Caco-2 (cell line): ENCODE results near the gene EMILIN3. TPM values are rescaled to one million over a fixed set of nuclear protein-coding genes. Genes with fewer than 3 reads are reported as not detected.

ENCODE experiments used
- BruUV-seq: library from RNA; stranded (reverse); fragments of 400-500 nt; replicated peaks from 2 replicates; lab custom pipeline; 2021; lab: Mats Ljungman, UMichigan
- CTCF ChIA-PET: fragments of 300-600 bp; sonication (Branson Sonifier 250); formaldehyde crosslinking; loops from one replicate; lab custom pipeline; 2022; ENCODE audit warnings: antibody characterized with exemption; lab: Charles Lee
- POLR2A ChIA-PET: fragments of 300-600 bp; sonication (Branson Sonifier 250); formaldehyde crosslinking; loops from one replicate; lab custom pipeline; 2022; ENCODE audit warnings: antibody characterized with exemption; lab: Charles Lee
- DNase-seq, 2 experiments: peaks; one replicate each; pipeline versions ENCODE4 v3.0.0 to v3.0.0-alpha.2; 2020 to 2022
- H3K27me3 ChIP-seq: replicated peaks from 2 replicates; pipeline ENCODE4 v1.6.0; 2011; ENCODE audit warnings: low read length; ENCODE audit not compliant: control insufficient read depth, insufficient read depth
- H3K36me3 ChIP-seq: 2 replicates; pipeline ENCODE4 v1.5.1; 2011; ENCODE audit warnings: low read length; ENCODE audit not compliant: control insufficient read depth, insufficient read depth
- H3K4me1 ChIP-seq: fragments of 250-450 bp; sonication (Bioruptor Pico); 2 replicates; pipeline ENCODE4 v1.5.1; 2020; ENCODE audit warnings: mild to moderate bottlenecking
- H3K4me3 ChIP-seq: 2 replicates; pipeline ENCODE4 v1.5.1; 2011; ENCODE audit warnings: low read depth, mild to moderate bottlenecking, control low read depth, low read length
- H3K9me3 ChIP-seq: fragments of 250-450 bp; sonication (Bioruptor Pico); 2 replicates; pipeline ENCODE4 v1.5.1; 2020; ENCODE audit warnings: mild to moderate bottlenecking, moderate library complexity
- H3K27ac Mint-ChIP-seq: one replicate; pipeline ENCODE4 v1.8.0; 2022; ENCODE audit warnings: mixed read lengths; ENCODE audit not compliant: unreplicated experiment
- H3K27me3 Mint-ChIP-seq: one replicate; pipeline ENCODE4 v1.8.0; 2022; ENCODE audit warnings: mixed read lengths; ENCODE audit not compliant: insufficient read depth, unreplicated experiment
- H3K36me3 Mint-ChIP-seq: one replicate; pipeline ENCODE4 v1.8.0; 2022; ENCODE audit warnings: mild to moderate bottlenecking, mixed read lengths; ENCODE audit not compliant: insufficient read depth, unreplicated experiment
- H3K4me1 Mint-ChIP-seq: one replicate; pipeline ENCODE4 v1.8.0; 2022; ENCODE audit warnings: low read depth, mixed read lengths; ENCODE audit not compliant: unreplicated experiment
- H3K4me3 Mint-ChIP-seq: one replicate; pipeline ENCODE4 v1.8.0; 2022; ENCODE audit warnings: mild to moderate bottlenecking, moderate library complexity, mixed read lengths; ENCODE audit not compliant: unreplicated experiment
- H3K9me3 Mint-ChIP-seq: one replicate; pipeline ENCODE4 v1.8.0; 2022; ENCODE audit warnings: mixed read lengths; ENCODE audit not compliant: unreplicated experiment
- CTCF ChIP-seq, 2 experiments: fragments of 200-600 bp in 1 of 2; IDR thresholded peaks; 1 replicate in 1 of 2; 2 replicates in 1 of 2; pipeline versions ENCODE4 v1.5.1 to v1.8.0; 2011 to 2022; ENCODE audit warnings: antibody characterized with exemption in 1 of 2, control low read depth in 1 of 2, inconsistent platforms in 1 of 2, low read depth in 1 of 2, low read length in 1 of 2, mild to moderate bottlenecking in 1 of 2, moderate library complexity in 1 of 2; ENCODE audit not compliant: insufficient read depth in 1 of 2, severe bottlenecking in 1 of 2, unreplicated experiment in 1 of 2
- intact Hi-C: fragments of 100-400 bp; cut with micrococcal nuclease; formaldehyde crosslinking; loops from one replicate; pipeline ENCODE4 v1.10.0; 2022; ENCODE audit not compliant: unreplicated experiment
- total RNA-seq: library from RNA; stranded (reverse); gene quantifications from 2 replicates; pipeline ENCODE4 v1.2.3, GENCODE V29; 2022

EMILIN3 gene
- total RNA-seq, 1 experiment from 2014 or later = 0.50 TPM

GRCh38 chr20:41359541-41360011, 7.0 kb downstream of the EMILIN3 start:
- BruUV-seq = no TSS peak
- peaks cover 2% of the 10 kb centered on the region for H3K27me3 Mint-ChIP-seq
- TF ChIP-seq CTCF (IDR thresholded peaks at IDR 0.05; ENCODE audit: insufficient read depth in 1 of 2, low read depth in 1 of 2, low read length in 1 of 2, severe bottlenecking in 1 of 2, unreplicated experiment in 1 of 2) = no peak
- Histone ChIP-seq H3K4me3 (no peak overlapping the region), H3K4me1 (no peaks in the 10 kb centered on the region), H3K27me3 (peaks cover 2% of the 10 kb centered on the region; the same call in 1 of the 2 replicates), H3K36me3 (peaks cover 1% of the 10 kb centered on the region), H3K9me3 (no peaks in the 10 kb centered on the region)
- no peak overlapping the region for H3K27ac Mint-ChIP-seq
- ChIA-PET CTCF (interaction anchor here (1.5 to 3.5 kb wide), 2 partner anchors 19 to 224 kb away, joined by 3 to 36 read pairs; partner anchors contain the start of gene LPIN3), POLR2A (interaction anchor here (0.7 kb wide), 1 partner anchor 19 kb away, joined by 3 read pairs; no protein-coding TSS in a partner anchor)
- intact Hi-C loops = no loop called here
- no peaks in the 10 kb centered on the region for H3K36me3 Mint-ChIP-seq
- no peaks in the 10 kb centered on the region for H3K4me1 Mint-ChIP-seq
- DNase-seq = no peak
- no peak overlapping the region for H3K4me3 Mint-ChIP-seq
- H3K9me3 Mint-ChIP-seq = no peaks in the 10 kb centered on the region

- Histone ChIP-seq H3K27me3 (no peaks in the 10 kb centered on the region), H3K36me3 (peaks cover 1% of the 10 kb centered on the region), H3K4me3 (no peak overlapping the region), H3K9me3 (no peaks in the 10 kb centered on the region), H3K4me1 (no peaks in the 10 kb centered on the region)
- no peak for TF ChIP-seq CTCF (IDR thresholded peaks at IDR 0.05; ENCODE audit: insufficient read depth in 1 of 2, low read depth in 1 of 2, low read length in 1 of 2, severe bottlenecking in 1 of 2, unreplicated experiment in 1 of 2)
- no peak for DNase-seq
- Mint-ChIP-seq H3K27me3 (no peaks in the 10 kb centered on the region), H3K36me3 (no peaks in the 10 kb centered on the region), H3K27ac (no peak overlapping the region), H3K9me3 (no peaks in the 10 kb centered on the region), H3K4me1 (no peaks in the 10 kb centered on the region), H3K4me3 (no peak overlapping the region)
- intact Hi-C loops = no loop called here
- POLR2A ChIA-PET = interaction anchor here (0.5 kb wide), 1 partner anchor 10 kb away, joined by 3 read pairs; no protein-coding TSS in a partner anchor
- CTCF ChIA-PET = interaction anchor here (0.6 to 3.5 kb wide), 4 partner anchors 19 to 224 kb away, joined by 3 to 36 read pairs (median 3); partner anchors contain the start of gene LPIN3
- no TSS peak for BruUV-seq
Observed at GRCh38 chr20:41358717-41359116, 7.9 kb downstream of the EMILIN3 start.

GRCh38 chr20:41358230-41358629, 8.4 kb downstream of the EMILIN3 start:
- Mint-ChIP-seq H3K9me3 (no peaks in the 10 kb centered on the region), H3K4me3 (no peak overlapping the region), H3K27me3 (no peaks in the 10 kb centered on the region), H3K36me3 (no peaks in the 10 kb centered on the region), H3K27ac (no peak overlapping the region), H3K4me1 (no peaks in the 10 kb centered on the region)
- TF ChIP-seq CTCF (IDR thresholded peaks at IDR 0.05; ENCODE audit: insufficient read depth in 1 of 2, low read depth in 1 of 2, low read length in 1 of 2, severe bottlenecking in 1 of 2, unreplicated experiment in 1 of 2) = no peak
- no peak overlapping the region for H3K4me3 ChIP-seq
- BruUV-seq = no TSS peak
- intact Hi-C loops = no loop called here
- H3K9me3 ChIP-seq = no peaks in the 10 kb centered on the region
- H3K36me3 ChIP-seq = peaks cover 1% of the 10 kb centered on the region
- ChIA-PET POLR2A (no interaction called here), CTCF (interaction anchor here (0.6 to 3.5 kb wide), 6 partner anchors 14 to 223 kb away, joined by 3 to 36 read pairs (median 3); partner anchors contain the start of gene LPIN3)
- H3K4me1 ChIP-seq = no peaks in the 10 kb centered on the region
- no peaks in the 10 kb centered on the region for H3K27me3 ChIP-seq
- DNase-seq = no peak
